ENCODE data around the gene CTTNBP2. TPM values are rescaled to one million over a fixed set of nuclear protein-coding genes. Genes with fewer than 3 reads are reported as not detected.

CTTNBP2 gene
- total RNA-seq, 2 experiments from 2014 or later, result not detected

DNA sequence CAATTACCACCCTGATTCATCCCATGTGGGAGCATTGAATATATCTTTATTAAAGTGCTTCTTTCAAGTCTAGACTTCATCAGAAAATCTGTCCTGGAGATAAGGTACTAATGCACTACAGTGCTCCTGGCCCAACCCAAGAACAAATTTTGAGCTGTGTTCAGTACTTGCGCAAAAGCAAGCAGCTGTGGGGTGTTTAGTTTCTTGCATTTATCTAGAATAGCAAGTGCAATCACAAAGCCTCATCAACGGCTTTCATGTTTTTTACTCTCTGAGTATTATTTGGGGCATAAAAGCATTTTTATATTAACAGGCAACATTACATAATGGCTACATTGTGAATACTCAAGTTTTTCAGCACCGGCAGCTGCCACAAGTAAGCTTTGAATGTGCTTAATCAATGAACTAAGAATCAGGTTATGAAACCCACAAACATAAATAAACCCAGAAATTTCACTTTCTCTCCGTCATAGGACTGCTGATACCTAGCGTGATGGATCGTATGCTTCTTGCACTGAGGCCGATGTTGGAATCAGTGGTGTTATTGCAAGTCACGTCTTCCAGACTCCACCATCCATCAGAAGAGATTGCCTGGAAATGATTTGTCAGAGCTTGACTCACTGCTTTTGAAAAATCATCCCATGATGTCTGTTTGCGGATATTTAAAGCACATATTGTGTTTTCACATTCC, 113.1 kb downstream of the CTTNBP2 start:
- ChIA-PET POLR2A (no interaction called here), CTCF (no interaction called here)
- Mint-ChIP-seq H3K4me3 (no peak overlapping the region), H3K4me1 (no peaks in the 10 kb centered on the region), H3K9me3 (no peaks in the 10 kb centered on the region), H3K27me3 (no peaks in the 10 kb centered on the region), H3K36me3 (ENCODE audit: low read depth) (no peaks in the 10 kb centered on the region), H3K27ac (no peak overlapping the region)
- no peak for DNase-seq

DNA sequence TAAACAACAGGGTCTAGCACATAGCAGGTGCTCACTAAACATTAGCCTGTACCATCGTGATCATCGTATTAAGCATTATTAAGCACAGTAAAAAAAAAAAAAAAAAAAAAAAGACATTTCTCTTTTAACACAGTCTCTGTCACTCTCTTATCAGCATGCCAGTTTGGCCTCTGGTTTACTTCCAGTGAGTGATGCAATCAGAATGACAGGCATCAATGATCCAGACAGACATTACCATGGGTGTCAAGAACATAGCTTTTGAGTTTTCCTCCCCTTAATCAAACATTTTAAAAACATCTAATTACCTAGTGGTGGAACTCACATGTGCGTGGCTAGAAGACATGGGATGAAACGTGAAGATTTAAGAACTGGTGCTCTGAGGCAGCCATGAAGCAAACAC, 115.8 kb downstream of the CTTNBP2 start:
- Mint-ChIP-seq H3K9me3 (no peaks in the 10 kb centered on the region), H3K36me3 (ENCODE audit: low read depth) (no peaks in the 10 kb centered on the region), H3K4me3 (no peak overlapping the region), H3K27me3 (no peaks in the 10 kb centered on the region), H3K4me1 (no peaks in the 10 kb centered on the region), H3K27ac (no peak overlapping the region)
- ChIA-PET CTCF (no interaction called here), POLR2A (no interaction called here)
- DNase-seq, result no peak

DNA sequence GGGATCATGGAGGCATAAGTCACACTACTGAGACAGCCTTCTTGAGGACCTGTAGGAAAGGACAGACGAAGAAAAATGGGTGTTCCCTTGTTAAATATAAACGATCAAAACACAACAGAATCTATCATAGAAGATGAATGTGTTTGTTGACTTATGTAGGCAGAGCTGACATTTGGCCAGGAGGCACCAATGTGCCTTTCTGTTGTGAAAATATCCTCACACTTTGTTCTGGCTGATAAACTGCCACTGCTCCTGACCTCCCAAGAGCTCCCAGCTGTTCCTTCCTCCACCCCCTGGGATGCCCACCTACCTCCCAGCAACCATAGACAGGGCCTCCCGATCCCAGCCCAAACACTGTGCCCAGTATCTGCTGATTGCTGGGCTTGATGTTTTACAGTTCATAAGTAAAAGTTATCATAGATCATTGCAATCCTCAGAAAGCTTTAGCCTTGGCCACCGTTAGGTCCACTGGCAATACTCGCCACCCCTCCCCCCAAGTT, 116.6 kb downstream of the CTTNBP2 start:
- DNase-seq, result no peak
- Mint-ChIP-seq H3K4me1 (no peaks in the 10 kb centered on the region), H3K27me3 (no peaks in the 10 kb centered on the region), H3K9me3 (no peaks in the 10 kb centered on the region), H3K27ac (no peak overlapping the region), H3K4me3 (no peak overlapping the region), H3K36me3 (ENCODE audit: low read depth) (no peaks in the 10 kb centered on the region)
- ChIA-PET POLR2A (no interaction called here), CTCF (no interaction called here)

DNA sequence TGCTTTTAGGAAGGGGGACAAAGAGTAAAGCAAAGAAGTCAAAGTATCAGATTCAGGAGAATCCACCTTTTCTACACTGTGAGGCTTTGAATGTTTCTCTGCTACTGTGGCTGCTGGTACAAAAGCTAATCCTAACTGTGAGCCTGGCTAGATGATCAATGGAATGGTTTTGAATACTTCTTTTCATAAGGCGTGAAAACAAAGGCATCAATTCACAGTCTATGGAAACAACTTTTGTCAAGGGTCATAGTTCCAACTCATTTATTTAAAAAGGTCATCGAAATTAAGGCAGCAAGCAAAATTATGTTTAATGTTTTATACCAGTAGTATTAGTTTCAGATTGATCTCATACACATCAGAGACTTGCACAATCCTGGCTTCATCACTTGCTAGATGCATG, 118.1 kb downstream of the CTTNBP2 start:
- Mint-ChIP-seq H3K27ac (no peak overlapping the region), H3K36me3 (ENCODE audit: low read depth) (no peaks in the 10 kb centered on the region), H3K4me3 (no peak overlapping the region), H3K9me3 (no peaks in the 10 kb centered on the region), H3K27me3 (no peaks in the 10 kb centered on the region), H3K4me1 (no peaks in the 10 kb centered on the region)
- ChIA-PET CTCF (interaction anchor here (0.7 kb wide), 1 partner anchor 26 kb away, joined by 3 read pairs; no protein-coding TSS in a partner anchor), POLR2A (no interaction called here)
- DNase-seq, result no peak

DNA sequence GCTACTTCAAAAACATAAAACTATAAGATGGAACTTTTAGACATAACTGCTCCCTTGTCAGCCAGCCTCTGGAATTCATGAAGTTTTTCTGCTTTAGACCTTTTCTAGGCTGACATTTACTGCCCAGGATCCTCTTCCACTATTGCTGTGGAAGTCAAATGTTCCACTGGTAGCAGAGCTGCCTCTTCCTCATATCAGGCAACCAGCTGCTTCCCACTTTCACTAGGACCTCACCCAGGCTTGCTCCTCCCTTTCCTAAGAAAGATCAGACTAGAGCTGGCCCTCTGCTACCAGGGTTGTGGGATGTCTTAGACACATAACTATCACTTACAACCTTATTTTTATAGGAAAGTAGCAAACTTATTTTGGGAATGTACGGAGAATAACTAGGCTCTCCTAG, 121.5 kb downstream of the CTTNBP2 start:
- H3K4me1 Mint-ChIP-seq, result no peaks in the 10 kb centered on the region
- no peaks in the 10 kb centered on the region for H3K9me3 Mint-ChIP-seq
- H3K36me3 Mint-ChIP-seq (ENCODE audit: low read depth), result no peaks in the 10 kb centered on the region
- no peak overlapping the region for H3K4me3 Mint-ChIP-seq
- no peak for DNase-seq
- ChIA-PET CTCF (no interaction called here), POLR2A (no interaction called here)
- H3K27ac Mint-ChIP-seq, result no peak overlapping the region
- no peaks in the 10 kb centered on the region for H3K27me3 Mint-ChIP-seq

DNA sequence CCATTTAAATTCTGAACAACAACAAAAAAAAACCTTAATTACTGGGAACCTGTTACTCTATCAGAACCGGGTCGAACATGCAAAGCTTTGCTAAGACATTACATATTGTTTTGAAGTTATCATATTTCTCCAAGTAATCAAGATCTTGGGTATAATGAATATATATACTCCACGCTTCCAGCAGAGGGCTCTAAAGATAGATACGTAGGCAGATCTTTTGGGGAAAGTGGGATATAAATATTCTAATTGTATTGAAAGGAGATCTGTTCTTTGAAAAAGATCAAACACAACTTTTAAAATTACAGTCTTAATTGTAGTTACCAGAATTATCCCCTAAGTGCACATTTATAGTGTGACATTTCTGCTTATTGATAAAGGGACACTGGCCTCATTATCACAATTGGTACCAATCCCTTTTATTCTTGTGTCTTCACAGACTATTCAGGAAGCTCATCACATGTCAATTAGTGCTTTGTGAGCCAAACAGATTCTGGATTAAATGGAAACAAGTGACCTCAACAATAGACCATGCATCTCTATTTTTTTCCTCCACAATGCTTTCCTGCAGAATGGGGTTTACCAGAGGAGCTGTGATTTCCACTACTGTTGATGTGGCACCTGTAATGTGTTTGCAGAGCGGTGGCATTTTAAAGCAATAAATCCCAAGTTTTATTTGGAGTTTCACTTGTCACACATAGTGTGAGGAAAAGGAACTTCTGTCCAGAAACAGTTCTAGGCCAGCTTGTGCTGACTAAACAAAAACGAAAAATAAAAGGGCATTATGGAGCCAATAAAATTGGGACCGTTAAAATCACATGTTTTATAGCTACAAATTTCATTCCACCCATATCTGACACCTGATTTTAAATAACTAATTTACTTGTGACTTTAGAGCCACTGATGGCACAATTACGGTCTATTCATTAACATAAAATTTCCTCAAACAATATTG, 122.4 kb downstream of the CTTNBP2 start:
- Mint-ChIP-seq H3K9me3 (no peaks in the 10 kb centered on the region), H3K4me1 (no peaks in the 10 kb centered on the region), H3K27ac (no peak overlapping the region), H3K27me3 (no peaks in the 10 kb centered on the region), H3K36me3 (ENCODE audit: low read depth) (no peaks in the 10 kb centered on the region), H3K4me3 (no peak overlapping the region)
- POLR2A ChIA-PET, result no interaction called here
- no peak for DNase-seq
- CTCF ChIA-PET, result no interaction called here

DNA sequence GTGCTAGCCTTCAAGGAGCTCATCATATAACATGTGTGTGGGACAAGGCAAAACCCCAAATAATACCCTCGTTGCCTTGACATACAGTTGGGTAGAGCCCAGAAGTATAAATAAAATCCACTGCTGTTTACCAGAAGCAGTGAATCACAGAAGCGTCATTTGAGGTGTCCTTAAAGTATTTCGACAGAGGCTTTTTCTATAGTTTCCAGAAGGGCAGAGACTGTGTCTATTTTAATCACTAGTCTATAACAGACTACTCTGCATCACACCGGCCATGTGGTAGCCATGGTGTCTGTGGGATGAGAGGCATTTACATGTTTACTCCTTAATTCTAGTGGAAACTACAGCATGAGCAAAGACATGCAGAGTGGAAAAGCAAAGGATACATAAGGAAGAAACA, 131.3 kb downstream of the CTTNBP2 start:
- CTCF ChIA-PET, result no interaction called here
- POLR2A ChIA-PET, result no interaction called here
- Mint-ChIP-seq H3K4me3 (no peak overlapping the region), H3K36me3 (ENCODE audit: low read depth) (no peaks in the 10 kb centered on the region), H3K9me3 (no peaks in the 10 kb centered on the region), H3K27me3 (no peaks in the 10 kb centered on the region), H3K27ac (no peak overlapping the region), H3K4me1 (no peaks in the 10 kb centered on the region)
- DNase-seq, result no peak

DNA sequence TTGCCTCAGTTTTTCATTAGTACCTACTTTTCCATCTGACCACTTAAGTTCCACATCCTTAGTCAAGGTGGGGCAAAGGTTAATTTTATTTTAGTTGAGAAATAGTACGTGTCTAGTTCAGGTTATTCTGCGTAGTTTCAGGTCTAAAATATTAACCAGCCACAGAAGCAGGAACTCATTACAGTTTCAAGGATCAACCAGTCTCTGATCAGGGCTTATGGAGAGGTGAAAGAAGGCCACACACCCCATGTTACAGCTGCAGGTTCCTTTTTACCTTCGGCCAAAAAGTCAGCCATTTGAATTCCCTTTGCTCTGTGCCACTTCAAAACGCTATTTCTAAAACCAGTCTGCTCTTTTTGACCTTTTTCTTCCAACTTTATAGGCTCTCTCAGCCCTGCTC, 134.2 kb downstream of the CTTNBP2 start:
- ChIA-PET CTCF (no interaction called here), POLR2A (no interaction called here)
- H3K27me3 Mint-ChIP-seq, result no peaks in the 10 kb centered on the region
- no peaks in the 10 kb centered on the region for H3K4me1 Mint-ChIP-seq
- no peak overlapping the region for H3K4me3 Mint-ChIP-seq
- no peaks in the 10 kb centered on the region for H3K9me3 Mint-ChIP-seq
- H3K27ac Mint-ChIP-seq, result no peak overlapping the region
- DNase-seq, result no peak
- no peaks in the 10 kb centered on the region for H3K36me3 Mint-ChIP-seq (ENCODE audit: low read depth)

DNA sequence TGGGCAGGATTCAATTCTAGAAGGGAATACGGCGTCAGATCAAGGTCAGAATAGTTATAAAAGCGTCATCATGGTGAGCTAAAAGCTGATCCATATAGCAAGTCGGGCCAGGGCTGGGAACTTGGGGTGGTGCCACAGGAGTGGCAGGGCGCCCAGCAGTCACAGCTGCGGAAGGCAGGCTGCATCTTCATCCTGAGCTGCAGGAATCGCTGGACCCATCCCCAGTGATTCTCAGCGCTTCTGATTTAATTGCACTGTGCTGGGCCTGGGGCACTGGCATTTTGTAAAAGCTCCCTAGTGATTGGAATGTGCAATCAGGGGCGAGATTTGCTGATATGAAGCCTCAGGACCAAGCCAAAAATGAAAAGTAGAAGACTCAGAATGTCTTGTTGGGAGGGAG, 135.3 kb downstream of the CTTNBP2 start:
- no peaks in the 10 kb centered on the region for H3K4me1 Mint-ChIP-seq
- no peak overlapping the region for H3K27ac Mint-ChIP-seq
- no peaks in the 10 kb centered on the region for H3K9me3 Mint-ChIP-seq
- H3K36me3 Mint-ChIP-seq (ENCODE audit: low read depth), result no peaks in the 10 kb centered on the region
- ChIA-PET CTCF (interaction anchor here (0.6 kb wide), 1 partner anchor 1408 kb away, joined by 3 read pairs; no protein-coding TSS in a partner anchor), POLR2A (no interaction called here)
- no peak for DNase-seq
- no peaks in the 10 kb centered on the region for H3K27me3 Mint-ChIP-seq
- H3K4me3 Mint-ChIP-seq, result no peak overlapping the region

DNA sequence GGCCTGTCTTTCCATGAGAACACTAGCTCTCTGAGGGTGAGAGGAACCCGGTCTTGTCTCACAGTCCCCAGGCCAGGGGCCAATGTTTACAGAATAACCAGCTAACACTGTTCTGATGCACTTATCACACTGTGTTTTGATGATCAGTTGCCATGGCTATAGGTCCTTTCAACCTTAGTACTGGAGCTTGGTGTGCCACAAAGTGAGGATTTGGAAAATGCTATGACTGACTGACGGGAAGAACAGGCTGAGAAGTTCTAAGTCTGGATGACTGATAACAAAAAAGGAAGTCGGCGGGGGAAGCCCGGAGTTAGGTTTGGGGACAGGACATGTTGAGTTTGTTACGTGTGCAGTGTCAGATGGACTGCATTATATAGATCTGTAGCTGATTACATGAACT, 141.8 kb downstream of the CTTNBP2 start:
- ChIA-PET POLR2A (no interaction called here), CTCF (no interaction called here)
- H3K4me3 Mint-ChIP-seq, result no peak overlapping the region
- no peak for DNase-seq
- H3K9me3 Mint-ChIP-seq, result no peaks in the 10 kb centered on the region
- H3K4me1 Mint-ChIP-seq, result no peaks in the 10 kb centered on the region
- H3K36me3 Mint-ChIP-seq (ENCODE audit: low read depth), result no peaks in the 10 kb centered on the region
- H3K27ac Mint-ChIP-seq, result no peak overlapping the region
- no peaks in the 10 kb centered on the region for H3K27me3 Mint-ChIP-seq

DNA sequence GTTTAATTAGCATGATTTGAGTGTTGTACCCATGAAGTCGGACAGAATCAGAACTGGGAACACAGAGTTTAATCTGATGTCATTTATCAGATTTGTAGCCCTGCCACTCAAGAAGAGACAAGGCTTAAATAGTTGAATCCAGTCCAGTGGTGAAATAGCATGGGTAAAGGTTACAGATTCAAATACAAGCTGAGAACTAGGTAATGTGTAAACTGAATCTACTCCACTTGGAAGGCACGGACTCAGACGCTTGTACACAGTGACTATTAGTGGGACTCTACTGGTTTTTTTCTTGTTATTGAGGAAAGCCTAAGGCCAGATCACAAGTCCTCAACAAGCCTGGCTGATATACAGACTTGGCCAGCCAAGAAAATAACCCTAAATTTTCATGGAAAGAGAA, 142.9 kb downstream of the CTTNBP2 start:
- H3K4me1 Mint-ChIP-seq, result no peaks in the 10 kb centered on the region
- CTCF ChIA-PET, result no interaction called here
- no peaks in the 10 kb centered on the region for H3K9me3 Mint-ChIP-seq
- no peak for DNase-seq
- H3K4me3 Mint-ChIP-seq, result no peak overlapping the region
- POLR2A ChIA-PET, result no interaction called here
- no peaks in the 10 kb centered on the region for H3K27me3 Mint-ChIP-seq
- no peak overlapping the region for H3K27ac Mint-ChIP-seq
- H3K36me3 Mint-ChIP-seq (ENCODE audit: low read depth), result no peaks in the 10 kb centered on the region

DNA sequence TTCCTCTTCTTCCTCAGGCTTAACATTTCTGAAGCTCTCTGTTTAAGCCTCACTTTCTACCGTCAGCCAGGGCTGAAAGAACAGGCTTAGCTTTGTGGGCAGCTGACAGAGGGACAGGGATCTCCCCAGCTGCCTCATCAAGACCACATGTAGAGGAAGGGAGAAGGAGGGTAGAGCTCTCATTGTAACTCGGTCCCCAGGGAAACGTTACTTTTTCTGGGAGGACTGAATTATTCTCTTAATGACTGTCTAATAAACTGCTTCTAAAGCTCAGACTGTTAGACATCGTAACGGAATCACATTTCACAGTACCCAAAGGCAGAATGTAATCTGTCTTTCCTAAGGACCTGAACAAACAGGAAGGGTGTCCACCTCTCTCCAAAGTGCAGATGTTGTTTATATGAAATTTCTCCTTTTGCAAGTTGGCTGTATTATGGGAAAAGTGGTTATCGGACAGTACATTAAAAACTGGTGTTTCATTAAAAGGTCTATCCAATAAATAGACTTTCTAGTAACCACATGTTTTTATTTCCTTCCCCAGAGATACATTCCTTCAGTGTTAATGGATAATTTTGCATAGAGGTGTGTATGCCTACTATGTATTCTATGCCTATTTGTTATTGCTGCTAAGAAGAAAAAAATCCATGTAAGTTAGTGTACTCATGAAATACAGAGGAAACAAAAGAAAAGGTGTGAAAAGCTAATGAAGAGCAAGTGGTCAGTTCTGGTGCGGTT, 144.2 kb downstream of the CTTNBP2 start:
- Mint-ChIP-seq H3K9me3 (no peaks in the 10 kb centered on the region), H3K4me3 (no peak overlapping the region), H3K27me3 (no peaks in the 10 kb centered on the region), H3K27ac (no peak overlapping the region), H3K36me3 (ENCODE audit: low read depth) (no peaks in the 10 kb centered on the region), H3K4me1 (no peaks in the 10 kb centered on the region)
- CTCF ChIA-PET, result interaction anchor here (1.0 kb wide), 1 partner anchor 13 kb away, joined by 3 read pairs; no protein-coding TSS in a partner anchor
- POLR2A ChIA-PET, result no interaction called here
- DNase-seq, result no peak

DNA sequence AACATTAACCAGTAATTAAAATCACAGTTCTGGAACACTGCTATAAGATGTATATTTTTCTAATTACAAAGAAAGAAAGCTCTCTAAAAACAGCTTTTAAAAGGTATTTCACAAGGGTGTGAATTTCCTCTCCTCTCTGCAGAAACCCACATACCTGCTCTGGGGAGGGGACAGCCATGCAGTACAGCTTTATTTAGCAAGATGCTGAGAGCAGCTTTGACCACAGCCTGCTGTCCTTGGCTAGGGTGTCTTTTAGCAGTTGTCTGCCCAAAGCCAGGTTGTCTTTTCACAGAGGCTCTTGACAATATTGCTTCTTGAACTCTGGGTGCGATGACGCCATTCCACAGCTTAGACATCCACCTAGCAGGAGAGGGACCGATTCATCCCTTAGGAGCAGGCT, 148.3 kb downstream of the CTTNBP2 start:
- Mint-ChIP-seq H3K27ac (no peak overlapping the region), H3K36me3 (ENCODE audit: low read depth) (no peaks in the 10 kb centered on the region), H3K4me3 (no peak overlapping the region), H3K9me3 (no peaks in the 10 kb centered on the region), H3K27me3 (no peaks in the 10 kb centered on the region), H3K4me1 (no peaks in the 10 kb centered on the region)
- ChIA-PET CTCF (no interaction called here), POLR2A (no interaction called here)
- no peak for DNase-seq

All from activated CD4-positive, alpha-beta T cell treated with anti-CD3 and anti-CD28 coated beads, Interleukin-2, amount 10 ng/mL, durations not matched to agents 7 days and 5 days (primary cell).